BLaER1 (cell line): ENCODE data around the gene CSTF3.
"Not testable (repeated sequence)": the region's sequence is repeated elsewhere in the genome, so short reads cannot be mapped to it uniquely, and the experiment has no call there.

Experiments
- H3K27ac ChIP-seq: shearing (Covaris generic); formaldehyde crosslinking; 2 replicates; pipeline ENCODE4 v1.8.1; 2022
- H3K27me3 ChIP-seq: shearing (Covaris generic); formaldehyde crosslinking; 2 replicates; pipeline ENCODE4 v1.8.1; 2022
- H3K36me3 ChIP-seq: shearing (Covaris generic); formaldehyde crosslinking; 2 replicates; pipeline ENCODE4 v1.8.1; 2022
- H3K4me1 ChIP-seq: shearing (Covaris generic); formaldehyde crosslinking; 2 replicates; pipeline ENCODE4 v1.8.1; 2022
- H3K4me2 ChIP-seq: shearing (Covaris generic); formaldehyde crosslinking; 2 replicates; pipeline ENCODE4 v1.8.1; 2022
- H3K4me3 ChIP-seq: shearing (Covaris generic); formaldehyde crosslinking; 2 replicates; pipeline ENCODE4 v1.8.1; 2022
- H3K9ac ChIP-seq: shearing (Covaris generic); formaldehyde crosslinking; 2 replicates; pipeline ENCODE4 v1.8.1; 2022
- H3K9me3 ChIP-seq: shearing (Covaris generic); formaldehyde crosslinking; 2 replicates; pipeline ENCODE4 v1.8.1; 2022
- H4K20me1 ChIP-seq: shearing (Covaris generic); formaldehyde crosslinking; 2 replicates; pipeline ENCODE4 v1.8.1; 2022
- Cebpa-rat ChIP-seq: shearing (Covaris generic); IDR thresholded peaks from 2 replicates; pipeline ENCODE4 v1.8.1; 2022

The CSTF3 gene

DNA sequence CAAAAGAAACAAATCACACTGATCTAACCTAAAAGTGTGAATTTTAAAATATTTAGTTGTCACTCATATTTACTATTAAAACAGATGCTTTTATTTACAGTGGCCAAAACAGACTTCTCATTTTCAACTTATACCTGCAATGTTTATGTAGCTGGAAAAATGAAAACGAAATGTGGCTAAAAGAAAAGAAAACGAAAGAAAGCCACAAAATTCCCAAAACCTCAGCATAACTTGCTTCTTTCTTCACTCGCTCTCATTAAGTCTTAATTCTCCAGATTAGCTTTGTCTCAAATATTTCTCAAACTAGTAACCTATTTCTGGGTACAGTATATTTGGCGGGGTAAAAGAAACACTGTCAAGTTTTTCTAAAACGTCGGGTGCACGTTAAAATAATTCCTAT is 693 bp downstream of the CSTF3 start:
- Histone ChIP-seq H3K36me3 (peaks cover 18% of the 10 kb centered on the region), H3K27ac (peak overlapping the region; percentile 89), H3K4me1 (peaks cover 39% of the 10 kb centered on the region)

DNA sequence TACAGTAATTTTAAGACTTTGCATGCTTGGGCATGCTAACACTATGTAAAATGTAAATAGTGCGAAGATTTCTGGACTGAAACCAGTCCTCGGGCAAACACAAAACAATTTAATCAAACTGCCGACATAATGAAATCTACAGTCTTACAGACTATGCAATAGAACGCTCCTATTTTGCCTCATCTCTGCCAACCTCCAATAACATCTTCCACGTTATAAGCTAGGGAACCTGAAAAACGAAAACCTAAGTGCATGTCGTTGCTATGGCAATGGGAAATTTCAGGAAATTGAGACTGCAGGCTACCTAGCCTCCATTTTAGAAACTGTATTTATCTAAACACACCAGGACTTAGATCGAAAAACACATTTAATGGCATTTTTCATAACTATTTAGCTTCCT is 1.1 kb downstream of the CSTF3 start:
- H3K27me3 ChIP-seq = no peaks in the 10 kb centered on the region
- peaks cover 13% of the 10 kb centered on the region for H3K9me3 ChIP-seq
- H3K36me3 ChIP-seq = peaks cover 19% of the 10 kb centered on the region
- H4K20me1 ChIP-seq = peaks cover 44% of the 10 kb centered on the region
- H3K27ac ChIP-seq = peak overlapping the region; percentile 89
- H3K4me1 ChIP-seq = peaks cover 39% of the 10 kb centered on the region
- peak overlapping the region; percentile 86 for H3K9ac ChIP-seq
- peak overlapping the region; percentile 82 for H3K4me2 ChIP-seq
- H3K4me3 ChIP-seq = peak overlapping the region; percentile 81
- no peak for TF ChIP-seq Cebpa-rat

More for the DNA sequence above, 693 bp downstream of the CSTF3 start:
- H3K9ac ChIP-seq = peak overlapping the region; percentile 86
- H3K9me3 ChIP-seq = peaks cover 11% of the 10 kb centered on the region
- TF ChIP-seq Cebpa-rat = no peak
- H4K20me1 ChIP-seq = peaks cover 41% of the 10 kb centered on the region
- peak overlapping the region; percentile 81 for H3K4me3 ChIP-seq
- H3K4me2 ChIP-seq = peak overlapping the region; percentile 82
- no peaks in the 10 kb centered on the region for H3K27me3 ChIP-seq

DNA sequence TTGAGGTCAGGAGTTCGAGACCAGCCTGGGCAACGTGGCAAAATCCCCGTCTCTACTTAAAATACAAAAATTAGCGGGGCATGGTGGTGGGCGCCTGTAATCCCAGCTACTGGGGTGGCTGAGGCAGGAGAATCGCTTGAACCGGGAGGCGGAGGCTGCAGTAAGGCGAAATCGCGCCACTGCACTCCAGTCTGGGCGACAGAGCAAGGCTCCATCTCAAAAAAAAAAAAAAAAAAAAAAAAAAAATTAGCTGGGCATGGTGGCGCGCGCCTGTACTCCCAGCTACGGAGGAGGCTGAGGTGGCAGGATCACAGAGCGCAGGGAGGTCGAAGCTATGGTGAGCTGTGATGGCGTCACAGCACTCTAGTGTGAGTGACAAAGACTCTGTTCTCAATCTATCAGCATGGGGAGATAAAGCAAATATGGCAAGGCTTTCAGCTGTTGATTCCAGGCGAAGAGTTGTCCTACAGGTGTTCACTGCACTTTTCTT is 1.9 kb downstream of the CSTF3 start:
- not testable (repeated sequence) for H3K27ac ChIP-seq, H3K9ac ChIP-seq, H3K27me3 ChIP-seq
- H3K4me3 ChIP-seq = peak overlapping the region; percentile 81
- H4K20me1 ChIP-seq = peaks cover 51% of the 10 kb centered on the region
- H3K4me1 ChIP-seq = peaks cover 39% of the 10 kb centered on the region
- H3K36me3 ChIP-seq = peaks cover 26% of the 10 kb centered on the region
- peaks cover 20% of the 10 kb centered on the region for H3K9me3 ChIP-seq
- peak overlapping the region; percentile 82 for H3K4me2 ChIP-seq

DNA sequence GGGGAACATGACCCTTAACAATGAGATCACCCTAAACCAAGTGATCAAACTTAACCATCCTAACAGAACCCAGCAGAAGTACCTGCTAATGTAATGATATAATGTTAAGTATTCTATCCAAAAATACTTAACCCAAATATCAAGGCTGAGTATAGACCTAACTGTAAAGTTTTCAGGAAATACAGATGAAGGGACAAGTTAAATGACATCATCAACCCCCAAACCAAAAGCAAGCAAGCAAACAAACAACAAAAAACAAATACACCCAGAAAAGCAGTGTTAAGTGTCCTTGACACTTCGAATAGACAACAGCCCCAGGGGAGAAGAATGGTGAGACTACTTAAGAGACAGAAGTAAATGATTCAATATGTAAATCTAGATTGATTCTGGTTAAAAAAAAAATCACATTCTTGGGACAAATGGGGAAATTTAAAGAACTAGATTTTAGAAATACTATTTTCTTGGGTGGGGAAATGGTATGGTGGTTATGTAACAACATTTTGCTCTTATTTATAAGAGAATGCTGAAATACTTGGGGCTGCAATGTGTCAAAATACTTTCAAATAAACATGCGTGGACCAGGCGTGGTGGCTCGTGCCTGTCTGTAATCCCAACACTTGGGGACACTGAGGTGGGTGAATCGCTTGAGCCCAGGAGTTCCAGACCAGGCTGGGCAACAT is 2.5 kb downstream of the CSTF3 start:
- Histone ChIP-seq H3K9ac (no peak overlapping the region), H3K27me3 (no peaks in the 10 kb centered on the region), H3K4me2 (peak overlapping the region; percentile 82), H3K4me3 (peak overlapping the region; percentile 81; the same call in 1 of the 2 replicates), H4K20me1 (peaks cover 58% of the 10 kb centered on the region), H3K27ac (no peak overlapping the region), H3K4me1 (peaks cover 39% of the 10 kb centered on the region), H3K9me3 (peaks cover 25% of the 10 kb centered on the region), H3K36me3 (peaks cover 33% of the 10 kb centered on the region)
- TF ChIP-seq Cebpa-rat = no peak

DNA sequence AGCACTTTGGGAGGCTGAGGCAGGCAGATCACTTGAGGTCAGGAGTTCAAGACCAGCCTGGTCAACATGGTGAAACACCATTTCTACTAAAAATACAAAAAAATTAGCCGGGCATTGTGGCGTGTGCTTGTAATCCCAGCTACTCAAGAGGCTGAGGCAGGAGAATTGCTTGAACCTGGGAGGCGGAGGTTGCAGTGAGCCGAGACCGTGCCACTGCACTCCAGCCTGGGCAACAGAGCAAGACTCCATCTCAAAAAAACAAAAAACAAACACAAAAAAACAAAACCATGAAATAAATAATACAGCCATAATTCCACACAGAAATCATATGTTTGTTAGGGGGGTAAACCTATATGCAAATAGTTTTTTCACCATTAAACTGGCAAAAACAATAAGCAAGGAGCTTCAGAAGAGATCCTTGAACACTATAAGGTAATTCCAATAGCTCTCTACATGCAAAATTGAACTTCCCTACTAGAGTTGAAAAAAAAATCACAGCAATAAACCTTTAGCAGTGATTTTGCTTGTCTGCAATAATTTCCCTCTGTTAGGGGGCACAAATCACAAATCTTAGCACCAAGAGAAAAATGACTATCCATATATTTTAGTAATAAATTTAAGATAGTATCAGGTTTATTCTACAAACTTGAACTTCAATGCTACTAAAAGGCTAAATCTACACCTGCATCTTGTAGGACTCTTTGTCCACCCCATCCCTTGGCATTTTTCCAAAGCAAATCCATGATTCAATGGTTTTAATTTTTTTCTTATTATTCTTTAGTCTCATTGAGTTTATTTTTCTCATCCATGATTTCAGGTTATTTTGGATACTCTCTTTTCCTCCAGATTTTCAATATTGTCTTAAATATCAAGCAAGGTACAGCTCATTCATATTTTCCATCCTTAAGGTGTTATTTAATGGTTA is 3.9 kb downstream of the CSTF3 start:
- H3K9ac ChIP-seq = no peak overlapping the region
- peaks cover 71% of the 10 kb centered on the region for H4K20me1 ChIP-seq
- no peak overlapping the region for H3K4me3 ChIP-seq
- TF ChIP-seq Cebpa-rat = no peak
- peaks cover 45% of the 10 kb centered on the region for H3K36me3 ChIP-seq
- no peak overlapping the region for H3K27ac ChIP-seq
- peaks cover 25% of the 10 kb centered on the region for H3K9me3 ChIP-seq
- peaks cover 34% of the 10 kb centered on the region for H3K4me1 ChIP-seq
- no peaks in the 10 kb centered on the region for H3K27me3 ChIP-seq
- H3K4me2 ChIP-seq = 0 out of 2 replicates have a peak overlapping the region, but pooled peaks have one; percentile 82

DNA sequence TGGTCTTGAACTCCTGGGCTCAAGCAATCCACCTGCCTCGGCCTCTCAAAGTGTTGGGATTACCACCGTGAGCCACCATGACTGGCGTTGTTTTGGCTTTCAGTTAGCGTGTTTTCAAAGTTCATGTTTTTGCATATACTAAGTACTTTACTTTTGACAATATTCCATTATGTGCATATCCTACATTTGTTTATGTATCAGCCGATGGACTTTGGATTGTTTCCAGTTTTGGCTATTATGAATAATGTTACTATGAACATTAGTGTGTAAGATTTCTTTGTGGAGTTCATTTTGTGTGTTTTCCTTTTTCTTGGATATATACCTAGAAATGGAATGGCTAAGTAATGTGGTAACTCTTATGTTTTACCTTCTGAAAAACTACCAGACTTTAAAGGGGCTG is 9.9 kb downstream of the CSTF3 start:
- Histone ChIP-seq H3K4me3 (no peak overlapping the region), H3K36me3 (peaks cover 83% of the 10 kb centered on the region), H4K20me1 (peaks cover 98% of the 10 kb centered on the region), H3K4me1 (no peaks in the 10 kb centered on the region), H3K27ac (no peak overlapping the region), H3K9ac (no peak overlapping the region), H3K9me3 (peaks cover 28% of the 10 kb centered on the region), H3K4me2 (no peak overlapping the region), H3K27me3 (no peaks in the 10 kb centered on the region)
- no peak for TF ChIP-seq Cebpa-rat

DNA sequence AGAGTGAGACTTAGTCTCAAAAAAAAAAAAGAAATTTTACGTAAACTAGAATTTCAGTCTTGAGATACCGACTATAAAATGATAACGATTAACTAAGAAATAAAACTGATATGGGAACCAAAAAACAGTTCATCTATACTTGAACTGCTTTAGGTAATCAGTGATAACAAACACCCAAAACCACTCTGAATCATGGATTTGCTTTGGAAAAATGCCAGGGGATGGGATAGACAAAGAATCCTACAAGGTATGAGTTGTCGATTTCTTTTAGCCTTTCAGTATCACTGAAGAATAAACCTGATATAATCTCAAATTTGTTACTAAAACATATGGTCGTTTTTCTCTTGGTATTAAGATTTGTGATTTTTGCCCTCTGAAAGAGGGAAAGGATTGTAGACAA is 13.7 kb downstream of the CSTF3 start:
- Histone ChIP-seq H4K20me1 (peaks cover 100% of the 10 kb centered on the region), H3K4me2 (no peak overlapping the region), H3K4me3 (no peak overlapping the region), H3K4me1 (no peaks in the 10 kb centered on the region), H3K27me3 (no peaks in the 10 kb centered on the region), H3K27ac (no peak overlapping the region), H3K9me3 (peaks cover 6% of the 10 kb centered on the region; the same call in 1 of the 2 replicates), H3K9ac (no peak overlapping the region), H3K36me3 (peaks cover 77% of the 10 kb centered on the region)
- TF ChIP-seq Cebpa-rat = no peak

DNA sequence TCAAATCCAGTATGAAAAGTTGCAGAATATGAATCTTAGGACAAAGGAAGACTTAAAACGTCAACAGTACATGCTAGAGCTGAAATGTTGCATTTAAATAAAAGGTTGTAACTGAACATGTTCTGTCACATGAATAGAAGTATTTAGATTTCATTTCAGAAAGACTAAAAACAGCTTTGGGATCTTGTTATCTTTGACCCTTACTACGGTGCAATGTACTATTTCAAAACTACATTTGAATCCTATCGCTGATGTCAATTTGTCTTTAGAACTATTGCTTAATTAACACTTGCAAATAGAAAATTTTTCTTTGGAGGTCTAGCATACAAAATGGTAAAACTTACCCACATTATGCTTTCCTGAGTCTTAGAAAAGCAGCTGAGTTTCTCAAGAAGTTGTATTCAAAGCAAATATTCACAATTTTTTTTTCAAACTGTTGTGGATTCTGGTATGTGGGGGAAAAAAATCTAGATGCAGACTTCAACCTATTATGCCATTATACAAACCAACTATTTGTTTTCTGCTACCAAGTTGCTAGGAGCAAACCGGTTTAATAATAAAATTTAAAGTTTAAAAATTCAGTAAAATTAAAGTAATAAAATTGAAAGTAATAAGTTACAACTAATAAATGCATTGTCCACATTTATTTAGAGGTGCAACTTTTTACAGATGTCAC is 25.4 kb downstream of the CSTF3 start:
- Histone ChIP-seq H4K20me1 (peaks cover 9% of the 10 kb centered on the region), H3K4me2 (no peak overlapping the region), H3K4me3 (no peak overlapping the region), H3K4me1 (no peaks in the 10 kb centered on the region), H3K9me3 (no peaks in the 10 kb centered on the region), H3K36me3 (peaks cover 21% of the 10 kb centered on the region), H3K27ac (no peak overlapping the region), H3K27me3 (no peaks in the 10 kb centered on the region), H3K9ac (no peak overlapping the region)
- no peak for TF ChIP-seq Cebpa-rat

DNA sequence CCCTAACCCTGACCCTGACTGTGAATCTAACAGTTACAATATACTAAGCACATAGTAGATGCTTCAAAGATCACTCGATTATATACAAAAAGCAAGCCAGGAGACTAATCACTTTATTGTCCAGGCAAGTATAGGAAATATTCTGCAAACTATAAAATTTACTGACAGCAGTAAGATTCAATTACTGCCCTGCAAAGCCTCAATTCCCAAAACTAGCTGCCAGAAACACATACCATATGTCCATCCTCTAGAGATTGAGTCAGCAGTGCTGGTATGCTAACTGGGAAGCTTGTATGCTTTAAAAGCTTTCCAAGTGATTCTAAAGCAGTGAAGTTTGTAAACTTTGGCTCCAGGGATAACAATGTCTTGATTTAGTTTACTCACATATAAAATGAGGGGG is 26.1 kb downstream of the CSTF3 start:
- H3K4me1 ChIP-seq = no peaks in the 10 kb centered on the region
- no peak overlapping the region for H3K9ac ChIP-seq
- H3K36me3 ChIP-seq = peaks cover 17% of the 10 kb centered on the region
- no peak overlapping the region for H3K4me3 ChIP-seq
- no peak overlapping the region for H3K4me2 ChIP-seq
- no peak overlapping the region for H3K27ac ChIP-seq
- H3K27me3 ChIP-seq = no peaks in the 10 kb centered on the region
- TF ChIP-seq Cebpa-rat = no peak
- no peaks in the 10 kb centered on the region for H3K9me3 ChIP-seq
- peaks cover 7% of the 10 kb centered on the region for H4K20me1 ChIP-seq
